IgD-negative memory B cell (primary cell): ENCODE data around the gene JDP2. TPM values are rescaled to one million over a fixed set of nuclear protein-coding genes. Genes with fewer than 3 reads are reported as not detected.
"Not testable (repeated sequence)": the region's sequence is repeated elsewhere in the genome, so short reads cannot be mapped to it uniquely, and the experiment has no call there.

Experiments
- H3K27ac Mint-ChIP-seq, 3 donors: one replicate each; pipeline ENCODE4 v1.8.0; 2020 to 2022; ENCODE audit warnings: mild to moderate bottlenecking in 3 of 3, mixed read lengths in 3 of 3, moderate library complexity in 1 of 3
- H3K27me3 Mint-ChIP-seq: one replicate; pipeline ENCODE4 v1.8.0; 2021; ENCODE audit warnings: mixed read lengths
- H3K36me3 Mint-ChIP-seq: one replicate; pipeline ENCODE4 v1.8.0; 2020; ENCODE audit warnings: mild to moderate bottlenecking, mixed read lengths
- H3K4me1 Mint-ChIP-seq, 3 donors: one replicate each; pipeline ENCODE4 v1.8.0; 2020 to 2022; ENCODE audit warnings: mixed read lengths in 3 of 3, mild to moderate bottlenecking in 1 of 3
- H3K4me3 Mint-ChIP-seq, 4 donors: one replicate each; pipeline ENCODE4 v1.8.0; 2020 to 2022; ENCODE audit warnings: mild to moderate bottlenecking in 4 of 4, mixed read lengths in 4 of 4, moderate library complexity in 3 of 4
- H3K9me3 Mint-ChIP-seq, 3 donors: one replicate each; pipeline ENCODE4 v1.8.0; 2020 to 2021; ENCODE audit warnings: mixed read lengths in 3 of 3, mild to moderate bottlenecking in 1 of 3
- polyA plus RNA-seq: library from polyadenylated mRNA; unstranded; fragments of 300-500 nt; fragmentation: Illumina TruSeq; gene quantifications from one replicate; pipeline ENCODE4 v1.2.3, GENCODE V29; 2021

Gene JDP2
- polyA plus RNA-seq = 14.9 TPM

- H3K36me3 Mint-ChIP-seq = peaks cover 6% of the 10 kb centered on the region
- H3K4me1 Mint-ChIP-seq = peaks cover 12 to 28% (median 21%) of the 10 kb centered on the region in 3 donors
- no peaks in the 10 kb centered on the region for H3K9me3 Mint-ChIP-seq
- H3K27ac Mint-ChIP-seq = peak within 1 kb of the TSS; percentile 81 to 98 (median 98)
- peak within 1 kb of the TSS; percentile 88 to 94 (median 92) for H3K4me3 Mint-ChIP-seq
- peaks cover 1% of the 10 kb centered on the region for H3K27me3 Mint-ChIP-seq
Observed at GRCh38 chr14:75427482-75428229, at the start of gene JDP2. TSS of gene JDP2 (plus strand) at chr14:75428022. CDS start at chr14:75437921, 9,899 bp downstream.

- Mint-ChIP-seq H3K27ac (peak overlapping the region in 1 of 3 donors; percentile 17), H3K36me3 (peaks cover 3% of the 10 kb centered on the region), H3K4me3 (no peak overlapping the region), H3K9me3 (peaks cover 0 to 8% (median 4%) of the 10 kb centered on the region in 3 donors), H3K27me3 (peaks cover 7% of the 10 kb centered on the region), H3K4me1 (peaks cover 4 to 7% (median 5%) of the 10 kb centered on the region in 3 donors)
Observed at GRCh38 chr14:75379246-75379929, 48.4 kb upstream of the JDP2 start.

- peaks cover 7% of the 10 kb centered on the region for H3K27me3 Mint-ChIP-seq
- peaks cover 0 to 9% (median 9%) of the 10 kb centered on the region in 3 donors for H3K9me3 Mint-ChIP-seq
- no peak overlapping the region for H3K4me3 Mint-ChIP-seq
- peaks cover 4 to 7% (median 5%) of the 10 kb centered on the region in 3 donors for H3K4me1 Mint-ChIP-seq
- peak overlapping the region in 1 of 3 donors; percentile 17 for H3K27ac Mint-ChIP-seq
- H3K36me3 Mint-ChIP-seq = peaks cover 3% of the 10 kb centered on the region
Observed at GRCh38 chr14:75379930-75380270, 47.9 kb upstream of the JDP2 start.

GRCh38 chr14:75380656-75381055 lies 47.2 kb upstream of the JDP2 start:
- Mint-ChIP-seq H3K4me1 (peaks cover 4 to 7% (median 5%) of the 10 kb centered on the region in 3 donors), H3K36me3 (no peaks in the 10 kb centered on the region), H3K4me3 (no peak overlapping the region), H3K9me3 (peaks cover 0 to 9% (median 9%) of the 10 kb centered on the region in 3 donors), H3K27me3 (peaks cover 7% of the 10 kb centered on the region), H3K27ac (no peak overlapping the region)

GRCh38 chr14:75381642-75382041 lies 46.2 kb upstream of the JDP2 start:
- no peaks in the 10 kb centered on the region for H3K36me3 Mint-ChIP-seq
- peaks cover 4 to 7% (median 5%) of the 10 kb centered on the region in 3 donors for H3K4me1 Mint-ChIP-seq
- peaks cover 0 to 9% (median 9%) of the 10 kb centered on the region in 3 donors for H3K9me3 Mint-ChIP-seq
- no peak overlapping the region for H3K27ac Mint-ChIP-seq
- peaks cover 7% of the 10 kb centered on the region for H3K27me3 Mint-ChIP-seq
- H3K4me3 Mint-ChIP-seq = no peak overlapping the region

GRCh38 chr14:75383219-75383618 lies 44.6 kb upstream of the JDP2 start:
- H3K27ac Mint-ChIP-seq, H3K9me3 Mint-ChIP-seq, H3K4me1 Mint-ChIP-seq, H3K27me3 Mint-ChIP-seq, H3K36me3 Mint-ChIP-seq: not testable (repeated sequence)
- peak overlapping the region in 1 of 4 donors; percentile 39 for H3K4me3 Mint-ChIP-seq

GRCh38 chr14:75383721-75384120 lies 44.1 kb upstream of the JDP2 start:
- Mint-ChIP-seq H3K36me3 (no peaks in the 10 kb centered on the region), H3K9me3 (peaks cover 0 to 9% (median 9%) of the 10 kb centered on the region in 3 donors), H3K4me1 (peaks cover 4 to 7% (median 5%) of the 10 kb centered on the region in 3 donors), H3K27me3 (peaks cover 7% of the 10 kb centered on the region), H3K4me3 (no peak overlapping the region), H3K27ac (no peak overlapping the region)

- Mint-ChIP-seq H3K9me3 (peaks cover 0 to 2% (median 0%) of the 10 kb centered on the region in 3 donors), H3K36me3 (no peaks in the 10 kb centered on the region), H3K4me3 (no peak overlapping the region), H3K27ac (no peak overlapping the region), H3K4me1 (no peaks in the 10 kb centered on the region), H3K27me3 (no peaks in the 10 kb centered on the region)
Observed at GRCh38 chr14:75389679-75390078, 38.1 kb upstream of the JDP2 start.

GRCh38 chr14:75390183-75390582 lies 37.6 kb upstream of the JDP2 start:
- Mint-ChIP-seq H3K9me3 (no peaks in the 10 kb centered on the region), H3K4me3 (no peak overlapping the region), H3K4me1 (no peaks in the 10 kb centered on the region), H3K27ac (no peak overlapping the region), H3K27me3 (no peaks in the 10 kb centered on the region), H3K36me3 (no peaks in the 10 kb centered on the region)

GRCh38 chr14:75391953-75392352 lies 35.9 kb upstream of the JDP2 start:
- Mint-ChIP-seq H3K27me3 (no peaks in the 10 kb centered on the region), H3K4me3 (no peak overlapping the region), H3K27ac (no peak overlapping the region), H3K9me3 (no peaks in the 10 kb centered on the region), H3K4me1 (no peaks in the 10 kb centered on the region), H3K36me3 (peaks cover 2% of the 10 kb centered on the region)

GRCh38 chr14:75392686-75393641 lies 34.9 kb upstream of the JDP2 start:
- Mint-ChIP-seq H3K4me3 (no peak overlapping the region), H3K27me3 (peaks cover 3% of the 10 kb centered on the region), H3K4me1 (no peaks in the 10 kb centered on the region), H3K27ac (no peak overlapping the region), H3K9me3 (no peaks in the 10 kb centered on the region), H3K36me3 (peaks cover 2% of the 10 kb centered on the region)

GRCh38 chr14:75393794-75394193 lies 34.0 kb upstream of the JDP2 start:
- H3K9me3 Mint-ChIP-seq = peaks cover 0 to 3% (median 0%) of the 10 kb centered on the region in 3 donors
- H3K36me3 Mint-ChIP-seq = peaks cover 2% of the 10 kb centered on the region

GRCh38 chr14:75395862-75396261 lies 32.0 kb upstream of the JDP2 start:
- Mint-ChIP-seq H3K27me3 (peaks cover 3% of the 10 kb centered on the region), H3K4me3 (no peak overlapping the region), H3K27ac (no peak overlapping the region), H3K36me3 (peaks cover 2% of the 10 kb centered on the region), H3K4me1 (no peaks in the 10 kb centered on the region), H3K9me3 (peaks cover 0 to 3% (median 0%) of the 10 kb centered on the region in 3 donors)

More at GRCh38 chr14:75393794-75394193, 34.0 kb upstream of the JDP2 start:
- Mint-ChIP-seq H3K27me3 (peaks cover 3% of the 10 kb centered on the region), H3K4me1 (no peaks in the 10 kb centered on the region), H3K4me3 (no peak overlapping the region), H3K27ac (no peak overlapping the region)

GRCh38 chr14:75399321-75399720 lies 28.5 kb upstream of the JDP2 start:
- H3K27ac Mint-ChIP-seq = no peak overlapping the region
- H3K27me3 Mint-ChIP-seq = peaks cover 3% of the 10 kb centered on the region
- peaks cover 2% of the 10 kb centered on the region for H3K36me3 Mint-ChIP-seq
- peak overlapping the region in 1 of 4 donors; percentile 66 for H3K4me3 Mint-ChIP-seq
- H3K4me1 Mint-ChIP-seq = no peaks in the 10 kb centered on the region
- peaks cover 0 to 4% (median 0%) of the 10 kb centered on the region in 3 donors for H3K9me3 Mint-ChIP-seq
